WTC11 (cell line): ENCODE measurements around the gene PSG2.
"Not testable (repeated sequence)": the region's sequence is repeated elsewhere in the genome, so short reads cannot be mapped to it uniquely, and the experiment has no call there.

Experiments used
- ATF3 ChIP-seq: sonication (generic); formaldehyde crosslinking; conservative IDR thresholded peaks from 2 replicates; pipeline ENCODE4 v1.8.1; 2022; ENCODE audit warnings: mild to moderate bottlenecking, missing genetic modification reagents
- CTCF ChIP-seq: fragments of 200-600 bp; IDR thresholded peaks from 2 replicates; pipeline ENCODE4 v1.8.0; 2022; ENCODE audit warnings: antibody characterized with exemption
- E2F4 ChIP-seq: sonication (generic); formaldehyde crosslinking; IDR thresholded peaks from 2 replicates; pipeline ENCODE4 v1.8.1; 2022; ENCODE audit warnings: low read depth, mild to moderate bottlenecking, moderate library complexity, missing genetic modification reagents, borderline replicate concordance
- ETV6 ChIP-seq: sonication (generic); formaldehyde crosslinking; IDR thresholded peaks from 2 replicates; pipeline ENCODE4 v1.8.1; 2022; ENCODE audit warnings: mild to moderate bottlenecking, missing genetic modification reagents
- JUN ChIP-seq: sonication (generic); formaldehyde crosslinking; IDR thresholded peaks from 2 replicates; pipeline ENCODE4 v1.8.0; 2023; ENCODE audit warnings: mild to moderate bottlenecking, missing genetic modification reagents
- NFYB ChIP-seq: sonication (generic); formaldehyde crosslinking; conservative IDR thresholded peaks from 2 replicates; pipeline ENCODE4 v1.8.0; 2022; ENCODE audit warnings: low read depth, missing genetic modification reagents
- SMAD3 ChIP-seq: sonication (generic); formaldehyde crosslinking; IDR thresholded peaks from 2 replicates; pipeline ENCODE4 v1.8.0; 2022; ENCODE audit warnings: missing genetic modification reagents, mild to moderate bottlenecking, borderline replicate concordance
- ZBTB43 ChIP-seq: sonication (generic); formaldehyde crosslinking; IDR thresholded peaks from 2 replicates; pipeline ENCODE4 v1.8.1; 2023; ENCODE audit warnings: mild to moderate bottlenecking, missing genetic modification reagents
- TF ChIP-seq, protein P1 (sequence below): sonication (generic); formaldehyde crosslinking; IDR thresholded peaks from 2 replicates; pipeline ENCODE4 v1.8.1; 2023; ENCODE audit warnings: mild to moderate bottlenecking, missing genetic modification reagents

GRCh38 chr19:43107401-43107800 is 24.9 kb upstream of the PSG2 start:
- TF ChIP-seq NFYB (CRISPR knock-in tag); JUN; CTCF; SMAD3; ZBTB43 (CRISPR knock-in tag); E2F4 (CRISPR knock-in tag); ETV6 (CRISPR knock-in tag); ATF3: not testable (repeated sequence)
- TF ChIP-seq, protein P1, sequence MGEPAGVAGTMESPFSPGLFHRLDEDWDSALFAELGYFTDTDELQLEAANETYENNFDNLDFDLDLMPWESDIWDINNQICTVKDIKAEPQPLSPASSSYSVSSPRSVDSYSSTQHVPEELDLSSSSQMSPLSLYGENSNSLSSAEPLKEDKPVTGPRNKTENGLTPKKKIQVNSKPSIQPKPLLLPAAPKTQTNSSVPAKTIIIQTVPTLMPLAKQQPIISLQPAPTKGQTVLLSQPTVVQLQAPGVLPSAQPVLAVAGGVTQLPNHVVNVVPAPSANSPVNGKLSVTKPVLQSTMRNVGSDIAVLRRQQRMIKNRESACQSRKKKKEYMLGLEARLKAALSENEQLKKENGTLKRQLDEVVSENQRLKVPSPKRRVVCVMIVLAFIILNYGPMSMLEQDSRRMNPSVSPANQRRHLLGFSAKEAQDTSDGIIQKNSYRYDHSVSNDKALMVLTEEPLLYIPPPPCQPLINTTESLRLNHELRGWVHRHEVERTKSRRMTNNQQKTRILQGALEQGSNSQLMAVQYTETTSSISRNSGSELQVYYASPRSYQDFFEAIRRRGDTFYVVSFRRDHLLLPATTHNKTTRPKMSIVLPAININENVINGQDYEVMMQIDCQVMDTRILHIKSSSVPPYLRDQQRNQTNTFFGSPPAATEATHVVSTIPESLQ (CRISPR knock-in tag): not testable (repeated sequence)
